Dermis blood vessel endothelial cell (primary cell): ENCODE data around the gene ARPC2. TPM values are rescaled to one million over a fixed set of nuclear protein-coding genes. Genes with fewer than 3 reads are reported as not detected.
"Not testable (repeated sequence)": the region's sequence is repeated elsewhere in the genome, so short reads cannot be mapped to it uniquely, and the experiment has no call there.

ENCODE experiments used
- DNase-seq: peaks from one replicate; pipeline ENCODE4 v3.0.0; 2010
- total RNA-seq: library from RNA; depleted of rRNA; stranded (reverse); fragments of >200 nt; gene quantifications from 2 replicates; pipeline ENCODE4 v1.2.3, GENCODE V29; 2014

The ARPC2 gene
- total RNA-seq, 1 donor from 2014 or later: 278 TPM

- no peak for DNase-seq
Observed at GRCh38 chr2:218271865-218272530, 55.0 kb downstream of the ARPC2 start.

GRCh38 chr2:218272531-218273212, 55.7 kb downstream of the ARPC2 start:
- DNase-seq: peak; percentile 93

- DNase-seq: not testable (repeated sequence)
Observed at GRCh38 chr2:218273214-218273907, 56.4 kb downstream of the ARPC2 start.

GRCh38 chr2:218273908-218274249, 56.9 kb downstream of the ARPC2 start:
- DNase-seq: no peak

- no peak for DNase-seq
Observed at GRCh38 chr2:218274586-218274985, 57.6 kb downstream of the ARPC2 start.

GRCh38 chr2:218275371-218276072, 58.5 kb downstream of the ARPC2 start:
- DNase-seq: no peak

GRCh38 chr2:218276986-218277755, 60.2 kb downstream of the ARPC2 start:
- DNase-seq: no peak

- DNase-seq: no peak
Observed at GRCh38 chr2:218277921-218278320, 60.9 kb downstream of the ARPC2 start.

- no peak for DNase-seq
Observed at GRCh38 chr2:218278531-218279360, 61.8 kb downstream of the ARPC2 start.

- no peak for DNase-seq
Observed at GRCh38 chr2:218280260-218280870, 63.4 kb downstream of the ARPC2 start.

- no peak for DNase-seq
Observed at GRCh38 chr2:218281449-218281848, 64.5 kb downstream of the ARPC2 start.

- no peak for DNase-seq
Observed at GRCh38 chr2:218282173-218282991, 65.4 kb downstream of the ARPC2 start.

- peak; percentile 43 for DNase-seq
Observed at GRCh38 chr2:218284106-218284811, 67.3 kb downstream of the ARPC2 start.

GRCh38 chr2:218285604-218286003, 68.6 kb downstream of the ARPC2 start:
- DNase-seq: peak; percentile 37

- peak; percentile 96 for DNase-seq
Observed at GRCh38 chr2:218286570-218287459, 69.8 kb downstream of the ARPC2 start.

- DNase-seq: peak; percentile 67
Observed at GRCh38 chr2:218289639-218290315, 72.8 kb downstream of the ARPC2 start.
